ENCODE results near the gene CNTN4. TPM values are rescaled to one million over a fixed set of nuclear protein-coding genes. Genes with fewer than 3 reads are reported as not detected.

CNTN4 gene
- total and polyA plus RNA-seq, 2 of the 8 experiments (the other 6 are each of a cell fraction or from before 2014, with no cell fraction given) = 0.41 to 2.2 TPM

- Histone ChIP-seq H3K23ac (ENCODE audit: insufficient read length) (no peak overlapping the region), H3K56ac (replicated peaks; ENCODE audit: insufficient read length, low read depth, low read length) (no peak overlapping the region), H4K20me1 (replicated peaks in 1 of 2; ENCODE audit: control insufficient read depth in 1 of 2, insufficient read depth in 2 of 2, low read length in 2 of 2) (no peaks in the 10 kb centered on the region), H4K8ac (ENCODE audit: extremely low read depth, insufficient read depth, low read length) (no peak overlapping the region), H4K91ac (replicated peaks; ENCODE audit: insufficient read length, low read length) (no peak overlapping the region), H2BK12ac (ENCODE audit: low read depth, low read length) (no peak overlapping the region), H3K9ac (replicated peaks in 1 of 4; ENCODE audit: extremely low read depth in 1 of 4, low read depth in 3 of 4, low read length in 3 of 4) (no peak overlapping the region), H3K4me1 (replicated peaks in 1 of 4; ENCODE audit: control insufficient read depth in 3 of 4, insufficient read depth in 4 of 4, low read length in 3 of 4) (no peaks in the 10 kb centered on the region), H3K79me1 (ENCODE audit: low read depth, low read length) (no peaks in the 10 kb centered on the region), H3K4ac (replicated peaks; ENCODE audit: insufficient read length, low read depth, low read length) (no peak overlapping the region), H2BK120ac (replicated peaks; ENCODE audit: low read depth, low read length) (no peak overlapping the region), H3K14ac (ENCODE audit: insufficient read length) (no peak overlapping the region), H3K9me3 (ENCODE audit: insufficient read depth in 2 of 2, low read depth in 1 of 2, low read length in 1 of 2) (no peaks in the 10 kb centered on the region), H3K36me3 (ENCODE audit: control insufficient read depth in 2 of 4, insufficient read depth in 4 of 4, low read length in 3 of 4) (no peaks in the 10 kb centered on the region), H4K5ac (ENCODE audit: insufficient read length, low read depth, low read length) (no peak overlapping the region), H3K27ac (ENCODE audit: low read depth, low read length) (no peak overlapping the region), H2AFZ (ENCODE audit: low read length) (no peak overlapping the region), H3K27me3 (replicated peaks in 1 of 4; ENCODE audit: control insufficient read depth in 3 of 4, extremely low read depth in 1 of 4, insufficient read depth in 3 of 4, low read length in 3 of 4) (no peaks in the 10 kb centered on the region), H2BK15ac (ENCODE audit: low read length) (no peak overlapping the region), H3K23me2 (ENCODE audit: low read depth, low read length) (no peaks in the 10 kb centered on the region), H2BK20ac (ENCODE audit: low read length) (no peak overlapping the region), H2AK5ac (ENCODE audit: low read depth, low read length) (no peak overlapping the region), H3K4me3 (ENCODE audit: extremely low read depth in 1 of 4, insufficient read depth in 2 of 4, low read depth in 3 of 4, low read length in 4 of 4) (no peak overlapping the region), H2BK5ac (ENCODE audit: low read depth, low read length) (no peak overlapping the region), H3K4me2 (ENCODE audit: insufficient read depth in 1 of 2, low read depth in 2 of 2, low read length in 2 of 2) (no peak overlapping the region), H3K79me2 (ENCODE audit: control insufficient read depth in 1 of 2, insufficient read depth in 2 of 2, low read length in 2 of 2) (no peaks in the 10 kb centered on the region), H3K18ac (ENCODE audit: extremely low read depth, low read length) (no peak overlapping the region)
- ChIA-PET CTCF (ENCODE audit: partially characterized antibody) (no interaction called here), POLR2A (ENCODE audit: partially characterized antibody) (no interaction called here)
- DNase-seq (ENCODE audit: low read depth in 1 of 2, low spot score in 2 of 2) = no peak
- 93% methylated on average over 2 of the region's 2 CpGs; no CpG with 5 or more reads in 1 of the 2 experiments for WGBS, 2 experiments (ENCODE audit: extremely low coverage in 1 of 2, insufficient coverage in 1 of 2, insufficient read length in 1 of 2, insufficient replicate concordance in 2 of 2, low coverage in 1 of 2, low lambda C conversion rate in 2 of 2, missing lambda C conversion rate in 1 of 2)
- FAIRE-seq = no peak
- TF ChIP-seq RXRA (IDR thresholded peaks at IDR 0.05; ENCODE audit: insufficient read depth, low read depth, low read length) (no peak), CBX8 (IDR thresholded peaks at IDR 0.05; ENCODE audit: borderline replicate concordance, low read depth, low read length) (no peak), CTCF (IDR thresholded peaks at IDR 0.05; ENCODE audit: control extremely low read depth in 1 of 3, insufficient read depth in 1 of 3, low read depth in 1 of 3, low read length in 3 of 3) (no peak), MAX (IDR thresholded peaks at IDR 0.05) (no peak), MAFK (IDR thresholded peaks at IDR 0.05; ENCODE audit: low read depth, low read length) (no peak), SUZ12 (IDR thresholded peaks at IDR 0.05; ENCODE audit: low read length) (no peak), KDM5A (IDR thresholded peaks at IDR 0.05; ENCODE audit: low read length) (no peak), E2F6 (IDR thresholded peaks at IDR 0.05) (no peak)
These were observed 752.0 kb downstream of the CNTN4 start for GRCh38 chr3:2850701-2851100.
